Measurements from ENCODE around the gene FKBP8.

DNA sequence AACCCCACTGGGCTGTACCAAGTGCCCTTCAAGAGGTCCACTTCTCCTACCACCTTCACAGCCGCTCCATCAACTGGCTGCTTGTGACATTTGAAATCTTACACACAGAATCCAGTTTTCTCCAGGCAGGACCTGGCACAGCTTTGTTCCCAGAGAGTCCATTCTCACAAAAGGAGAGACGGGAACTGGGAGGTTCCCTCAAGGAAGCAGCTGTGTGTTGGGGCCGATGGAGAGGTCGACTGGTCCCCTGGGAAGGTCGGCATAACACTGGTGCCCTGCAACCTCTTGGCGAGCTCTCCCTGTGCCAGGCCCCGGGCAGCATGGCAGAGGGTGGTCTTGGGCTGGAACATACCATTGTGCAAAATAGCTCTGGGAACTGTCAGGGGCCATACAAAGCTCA lies 43.0 kb downstream of the FKBP8 start:
- no peak for TF ChIP-seq POLR2A (IDR thresholded peaks at IDR 0.05)
- TF ChIP-seq, protein P1, sequence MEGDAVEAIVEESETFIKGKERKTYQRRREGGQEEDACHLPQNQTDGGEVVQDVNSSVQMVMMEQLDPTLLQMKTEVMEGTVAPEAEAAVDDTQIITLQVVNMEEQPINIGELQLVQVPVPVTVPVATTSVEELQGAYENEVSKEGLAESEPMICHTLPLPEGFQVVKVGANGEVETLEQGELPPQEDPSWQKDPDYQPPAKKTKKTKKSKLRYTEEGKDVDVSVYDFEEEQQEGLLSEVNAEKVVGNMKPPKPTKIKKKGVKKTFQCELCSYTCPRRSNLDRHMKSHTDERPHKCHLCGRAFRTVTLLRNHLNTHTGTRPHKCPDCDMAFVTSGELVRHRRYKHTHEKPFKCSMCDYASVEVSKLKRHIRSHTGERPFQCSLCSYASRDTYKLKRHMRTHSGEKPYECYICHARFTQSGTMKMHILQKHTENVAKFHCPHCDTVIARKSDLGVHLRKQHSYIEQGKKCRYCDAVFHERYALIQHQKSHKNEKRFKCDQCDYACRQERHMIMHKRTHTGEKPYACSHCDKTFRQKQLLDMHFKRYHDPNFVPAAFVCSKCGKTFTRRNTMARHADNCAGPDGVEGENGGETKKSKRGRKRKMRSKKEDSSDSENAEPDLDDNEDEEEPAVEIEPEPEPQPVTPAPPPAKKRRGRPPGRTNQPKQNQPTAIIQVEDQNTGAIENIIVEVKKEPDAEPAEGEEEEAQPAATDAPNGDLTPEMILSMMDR (IDR thresholded peaks at IDR 0.05), result no peak
